GM23338 (cell line): ENCODE measurements around the gene SHISA9. TPM values are rescaled to one million over a fixed set of nuclear protein-coding genes. Genes with fewer than 3 reads are reported as not detected.

Experiments
- ATAC-seq: fragments of 200-7000 bp; cut with Tn5 transposase; 3 replicates; pipeline ENCODE4 v1.9.1; 2020
- DNase-seq: peaks from one replicate; pipeline ENCODE4 v3.0.0-alpha.2; 2015; ENCODE audit warnings: low spot score
- H2AFZ ChIP-seq: fragments of 200-600 bp; sonication (generic); 2 replicates; pipeline ENCODE4 v1.8.0; 2016; ENCODE audit warnings: antibody characterized with exemption, mild to moderate bottlenecking, moderate library complexity
- H3F3A ChIP-seq: fragments of 200-600 bp; sonication (generic); replicated peaks from 2 replicates; pipeline ENCODE4 v1.8.0; 2017; ENCODE audit warnings: antibody characterized with exemption, mixed run types, low read depth
- H3K27ac ChIP-seq: fragments of 200-600 bp; sonication (generic); 2 replicates; pipeline ENCODE4 v1.6.1; 2016; ENCODE audit warnings: low read depth
- H3K27me3 ChIP-seq: fragments of 200-600 bp; sonication (generic); 2 replicates; pipeline ENCODE4 v1.8.0; 2016; ENCODE audit warnings: mild to moderate bottlenecking, mixed run types, moderate library complexity; ENCODE audit not compliant: insufficient read depth
- H3K36me3 ChIP-seq: fragments of 200-600 bp; sonication (generic); 2 replicates; pipeline ENCODE4 v1.8.0; 2016; ENCODE audit warnings: mild to moderate bottlenecking; ENCODE audit not compliant: insufficient read depth
- H3K4me1 ChIP-seq: fragments of 200-600 bp; sonication (generic); 2 replicates; pipeline ENCODE4 v1.8.0; 2016; ENCODE audit warnings: mild to moderate bottlenecking, moderate library complexity; ENCODE audit not compliant: insufficient read depth
- H3K4me2 ChIP-seq: fragments of 200-600 bp; sonication (generic); 2 replicates; pipeline ENCODE4 v1.7.1; 2017; ENCODE audit warnings: mixed run types
- H3K4me3 ChIP-seq: fragments of 200-600 bp; sonication (generic); 2 replicates; pipeline ENCODE4 v1.6.1; 2016; ENCODE audit warnings: mixed run types
- H3K79me2 ChIP-seq: fragments of 200-600 bp; sonication (generic); replicated peaks from 2 replicates; pipeline ENCODE4 v1.8.0; 2017; ENCODE audit warnings: mild to moderate bottlenecking; ENCODE audit not compliant: insufficient read depth
- H3K9me2 ChIP-seq: fragments of 200-600 bp; sonication (generic); 2 replicates; pipeline ENCODE4 v1.8.0; 2017; ENCODE audit not compliant: insufficient read depth
- H4K20me1 ChIP-seq: fragments of 200-600 bp; sonication (generic); replicated peaks from 2 replicates; pipeline ENCODE4 v1.8.0; 2017; ENCODE audit warnings: mild to moderate bottlenecking; ENCODE audit not compliant: insufficient read depth
- H3K27ac Mint-ChIP-seq: 2 replicates; pipeline ENCODE4 v1.8.0; 2020; ENCODE audit warnings: inconsistent platforms, mild to moderate bottlenecking, moderate library complexity, mixed read lengths
- H3K27me3 Mint-ChIP-seq: 3 replicates; pipeline ENCODE4 v1.8.0; 2022; ENCODE audit warnings: low read depth, mild to moderate bottlenecking, moderate library complexity, mixed read lengths, inconsistent platforms; ENCODE audit not compliant: insufficient read depth, poor library complexity
- H3K36me3 Mint-ChIP-seq: 3 replicates; pipeline ENCODE4 v1.8.0; 2021; ENCODE audit warnings: low read depth, mild to moderate bottlenecking, inconsistent platforms, moderate library complexity, mixed read lengths
- H3K4me1 Mint-ChIP-seq: 3 replicates; pipeline ENCODE4 v1.8.0; 2020; ENCODE audit warnings: mild to moderate bottlenecking, inconsistent platforms, mixed read lengths
- H3K4me3 Mint-ChIP-seq: 3 replicates; pipeline ENCODE4 v1.8.0; 2021; ENCODE audit warnings: moderate library complexity, mild to moderate bottlenecking, inconsistent platforms, mixed read lengths
- H3K9me3 Mint-ChIP-seq: 3 replicates; pipeline ENCODE4 v1.8.0; 2020; ENCODE audit warnings: moderate library complexity, mild to moderate bottlenecking, inconsistent platforms, mixed read lengths
- CREB1 ChIP-seq: fragments of 250-450 bp; sonication (Bioruptor Pico); IDR thresholded peaks from 2 replicates; pipeline ENCODE4 v1.5.0; 2020; ENCODE audit warnings: low read depth, mild to moderate bottlenecking, moderate library complexity
- CTCF ChIP-seq, 2 experiments: fragments of 200-600 bp in 1 of 2; sonication (generic) in 1 of 2; conservative IDR thresholded peaks; 2 replicates each; pipeline versions ENCODE4 v1.5.1 to v1.6.1; 2016 to 2017; ENCODE audit warnings: antibody characterized with exemption in 2 of 2, low read depth in 2 of 2, mild to moderate bottlenecking in 2 of 2, moderate library complexity in 1 of 2
- EZH2 ChIP-seq: fragments of 200-600 bp; sonication (generic); IDR thresholded peaks from one replicate; pipeline ENCODE4 v1.8.0; 2017; ENCODE audit warnings: antibody characterized with exemption, mild to moderate bottlenecking, low read depth; ENCODE audit not compliant: unreplicated experiment
- JUNB ChIP-seq: IDR thresholded peaks from one replicate; pipeline ENCODE4 v1.6.1; 2016; ENCODE audit warnings: antibody characterized with exemption; ENCODE audit not compliant: unreplicated experiment
- NANOG ChIP-seq: IDR thresholded peaks from 2 replicates; pipeline ENCODE4 v1.6.1; 2016; ENCODE audit warnings: antibody characterized with exemption, borderline replicate concordance
- REST ChIP-seq: IDR thresholded peaks from one replicate; pipeline ENCODE4 v1.6.1; 2018; ENCODE audit warnings: antibody characterized with exemption; ENCODE audit not compliant: unreplicated experiment
- STAT1 ChIP-seq: IDR thresholded peaks from one replicate; pipeline ENCODE4 v1.6.1; 2016; ENCODE audit warnings: antibody characterized with exemption; ENCODE audit not compliant: unreplicated experiment
- ZNF114 ChIP-seq: fragments of 250-450 bp; sonication (Bioruptor Pico); IDR thresholded peaks from 2 replicates; pipeline ENCODE4 v1.5.0; 2020; ENCODE audit warnings: mild to moderate bottlenecking, moderate library complexity
- ZNF462 ChIP-seq: fragments of 250-450 bp; sonication (Bioruptor Pico); IDR thresholded peaks from 2 replicates; pipeline ENCODE4 v1.5.0; 2020; ENCODE audit warnings: mild to moderate bottlenecking, moderate library complexity
- polyA plus RNA-seq: library from polyadenylated mRNA; unstranded; fragments of >200 nt; fragmentation: Nextera tagmentation; extraction: Ambion mirVana; gene quantifications from 2 replicates; pipeline ENCODE4 v1.2.1, GENCODE V29; 2016
- total RNA-seq: library from RNA; depleted of rRNA; stranded (reverse); fragments of >200 nt; shearing (Covaris generic); gene quantifications from 2 replicates; pipeline ENCODE4 v1.2.3, GENCODE V29; 2014

The SHISA9 gene
- total and polyA plus RNA-seq, 2 experiments from 2014 or later, result 10.4 to 45.6 TPM

DNA sequence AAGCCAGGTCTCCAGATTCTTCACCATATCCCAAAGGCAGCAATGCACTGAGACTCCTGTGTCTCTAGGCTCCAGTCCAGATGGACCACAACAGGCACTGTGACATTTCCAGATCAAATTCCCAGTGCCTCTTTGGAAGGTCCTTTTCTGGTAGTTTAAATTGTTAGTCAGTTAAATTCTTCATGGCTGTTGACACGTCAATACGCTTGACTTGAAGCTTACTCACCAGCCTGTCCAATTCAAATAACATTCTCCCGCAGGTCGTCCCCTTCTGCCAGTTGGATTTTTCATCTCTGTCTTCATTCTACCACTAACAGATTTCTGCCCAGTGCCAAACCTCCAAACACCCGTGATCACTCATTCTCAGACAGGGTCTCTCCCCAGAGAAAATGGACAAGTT lies 86.7 kb downstream of the SHISA9 start:
- no peak overlapping the region for H3K27ac ChIP-seq
- H3K4me3 ChIP-seq, result no peak overlapping the region
- H3F3A ChIP-seq, result no peaks in the 10 kb centered on the region; the same call in 1 of the 2 replicates
- no peak overlapping the region for H2AFZ ChIP-seq
- no peak overlapping the region for H3K4me2 ChIP-seq
- H3K4me1 Mint-ChIP-seq, result peaks cover 2% of the 10 kb centered on the region; the same call in 2 of the 3 replicates
- no peak overlapping the region for H3K4me3 Mint-ChIP-seq
- H3K36me3 ChIP-seq, result no peaks in the 10 kb centered on the region
- peaks cover 76% of the 10 kb centered on the region for H3K79me2 ChIP-seq
- H3K27me3 Mint-ChIP-seq, result peaks cover 2% of the 10 kb centered on the region
- no peak overlapping the region for H3K27ac Mint-ChIP-seq
- H4K20me1 ChIP-seq, result peaks cover 14% of the 10 kb centered on the region
- peaks cover 11% of the 10 kb centered on the region; the same call in 1 of the 2 replicates for H3K9me2 ChIP-seq
- TF ChIP-seq REST, result no peak
- no peak for TF ChIP-seq CTCF (conservative IDR thresholded peaks at IDR 0.05; ENCODE audit: low read depth in 2 of 2)
- no peak for TF ChIP-seq ZNF462 (CRISPR knock-in tag)
- TF ChIP-seq JUNB, result no peak
- TF ChIP-seq ZNF114, result no peak
- TF ChIP-seq STAT1, result no peak
- TF ChIP-seq CREB1 (CRISPR knock-in tag), result no peak
- no peak for TF ChIP-seq NANOG
- no peak for TF ChIP-seq EZH2
- DNase-seq, result no peak
- peaks cover 9% of the 10 kb centered on the region; the same call in 1 of the 2 replicates for H3K4me1 ChIP-seq
- H3K36me3 Mint-ChIP-seq, result peaks cover 22% of the 10 kb centered on the region
- no peaks in the 10 kb centered on the region for H3K27me3 ChIP-seq
- H3K9me3 Mint-ChIP-seq, result peaks cover 8% of the 10 kb centered on the region; the same call in 2 of the 3 replicates
- ATAC-seq, result no peak
